ENCODE measurements around the gene TOPBP1. TPM values are rescaled to one million over a fixed set of nuclear protein-coding genes. Genes with fewer than 3 reads are reported as not detected.

TOPBP1 gene
- total RNA-seq = 22.3 and 22.8 TPM in 2 replicates
- long read RNA-seq, partial matches to known transcripts = 13 of 16 reads
- long read RNA-seq, other reads (novel, unspliced or antisense) = 3 of 16 reads

GRCh38 chr3:133661454-133662277, at the start of gene TOPBP1:
TSS of gene TOPBP1 (minus strand) at chr3:133661941. CDS start at chr3:133661127, 814 bp downstream.
- Mint-ChIP-seq H3K36me3 (ENCODE audit: unreplicated experiment) (peaks cover 7% of the 10 kb centered on the region), H3K27me3 (ENCODE audit: unreplicated experiment) (no peaks in the 10 kb centered on the region), H3K9me3 (ENCODE audit: unreplicated experiment) (no peaks in the 10 kb centered on the region), H3K4me3 (ENCODE audit: unreplicated experiment) (peak within 1 kb of the TSS; percentile 97), H3K4me1 (ENCODE audit: unreplicated experiment) (peaks cover 30% of the 10 kb centered on the region), H3K27ac (ENCODE audit: unreplicated experiment) (peak within 1 kb of the TSS; percentile 95)
- TF ChIP-seq, protein P1, sequence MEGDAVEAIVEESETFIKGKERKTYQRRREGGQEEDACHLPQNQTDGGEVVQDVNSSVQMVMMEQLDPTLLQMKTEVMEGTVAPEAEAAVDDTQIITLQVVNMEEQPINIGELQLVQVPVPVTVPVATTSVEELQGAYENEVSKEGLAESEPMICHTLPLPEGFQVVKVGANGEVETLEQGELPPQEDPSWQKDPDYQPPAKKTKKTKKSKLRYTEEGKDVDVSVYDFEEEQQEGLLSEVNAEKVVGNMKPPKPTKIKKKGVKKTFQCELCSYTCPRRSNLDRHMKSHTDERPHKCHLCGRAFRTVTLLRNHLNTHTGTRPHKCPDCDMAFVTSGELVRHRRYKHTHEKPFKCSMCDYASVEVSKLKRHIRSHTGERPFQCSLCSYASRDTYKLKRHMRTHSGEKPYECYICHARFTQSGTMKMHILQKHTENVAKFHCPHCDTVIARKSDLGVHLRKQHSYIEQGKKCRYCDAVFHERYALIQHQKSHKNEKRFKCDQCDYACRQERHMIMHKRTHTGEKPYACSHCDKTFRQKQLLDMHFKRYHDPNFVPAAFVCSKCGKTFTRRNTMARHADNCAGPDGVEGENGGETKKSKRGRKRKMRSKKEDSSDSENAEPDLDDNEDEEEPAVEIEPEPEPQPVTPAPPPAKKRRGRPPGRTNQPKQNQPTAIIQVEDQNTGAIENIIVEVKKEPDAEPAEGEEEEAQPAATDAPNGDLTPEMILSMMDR (IDR thresholded peaks at IDR 0.05) = no peak
- peak; percentile 89 for DNase-seq (ENCODE audit: extremely low spot score, unreplicated experiment)

DNA sequence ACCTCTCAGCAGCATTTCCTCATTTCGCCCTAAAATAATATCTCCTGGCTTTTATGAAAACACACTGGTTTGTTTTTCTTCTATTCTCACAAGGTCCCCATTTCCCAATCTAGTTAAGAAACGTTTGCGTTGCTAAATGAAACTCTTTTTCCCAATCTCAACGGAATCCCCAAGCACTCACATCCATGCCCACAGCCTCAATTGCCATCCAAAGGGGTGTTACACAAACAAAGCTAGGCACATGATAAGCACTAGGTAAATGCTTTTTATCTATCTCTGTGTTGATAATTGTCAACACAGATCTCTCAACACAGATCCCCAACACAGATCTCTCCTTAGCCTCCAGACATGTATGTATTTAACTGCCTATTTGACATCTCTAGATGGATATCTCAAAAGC, 49.3 kb upstream of the TOPBP1 start:
- no peaks in the 10 kb centered on the region for H3K36me3 Mint-ChIP-seq (ENCODE audit: unreplicated experiment)
- H3K4me1 Mint-ChIP-seq (ENCODE audit: unreplicated experiment) = no peaks in the 10 kb centered on the region
- no peak overlapping the region for H3K27ac Mint-ChIP-seq (ENCODE audit: unreplicated experiment)
- no peak for DNase-seq (ENCODE audit: extremely low spot score, unreplicated experiment)
- peaks cover 47% of the 10 kb centered on the region for H3K27me3 Mint-ChIP-seq (ENCODE audit: unreplicated experiment)
- H3K4me3 Mint-ChIP-seq (ENCODE audit: unreplicated experiment) = no peak overlapping the region
- H3K9me3 Mint-ChIP-seq (ENCODE audit: unreplicated experiment) = no peaks in the 10 kb centered on the region
- TF ChIP-seq, protein P1 (IDR thresholded peaks at IDR 0.05) = no peak

DNA sequence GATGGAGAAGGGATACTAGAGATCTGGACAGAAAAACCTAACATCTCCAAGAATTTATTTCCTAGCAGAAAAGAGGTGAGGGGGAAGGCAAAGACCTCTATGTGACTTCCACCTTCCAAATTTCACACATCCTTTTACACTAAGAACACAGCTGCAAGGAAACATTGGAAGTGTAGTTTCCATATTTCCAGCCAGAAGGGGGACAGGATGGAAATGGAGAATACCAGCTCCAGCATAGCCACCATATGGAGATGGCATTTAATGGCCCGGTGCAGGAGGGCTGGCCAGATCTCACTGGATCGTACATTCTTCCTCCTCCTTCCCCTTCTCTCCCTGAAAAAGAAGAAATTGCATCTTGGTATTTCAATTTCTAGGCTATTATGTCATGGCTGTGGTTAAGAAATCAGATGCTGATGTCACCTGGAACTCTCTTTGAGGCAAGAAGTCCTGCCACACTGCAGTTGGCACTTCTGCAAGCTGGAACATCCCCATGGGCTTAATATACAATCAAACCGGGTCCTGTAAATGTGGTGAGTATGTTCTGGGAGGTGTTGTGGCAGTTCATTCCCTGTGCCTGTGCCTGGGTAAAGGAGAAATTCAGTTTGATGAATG, 47.5 kb upstream of the TOPBP1 start:
- DNase-seq (ENCODE audit: extremely low spot score, unreplicated experiment) = no peak
- peaks cover 58% of the 10 kb centered on the region for H3K27me3 Mint-ChIP-seq (ENCODE audit: unreplicated experiment)
- H3K27ac Mint-ChIP-seq (ENCODE audit: unreplicated experiment) = no peak overlapping the region
- H3K4me1 Mint-ChIP-seq (ENCODE audit: unreplicated experiment) = no peaks in the 10 kb centered on the region
- TF ChIP-seq, protein P1 (IDR thresholded peaks at IDR 0.05) = no peak
- no peak overlapping the region for H3K4me3 Mint-ChIP-seq (ENCODE audit: unreplicated experiment)
- no peaks in the 10 kb centered on the region for H3K36me3 Mint-ChIP-seq (ENCODE audit: unreplicated experiment)
- H3K9me3 Mint-ChIP-seq (ENCODE audit: unreplicated experiment) = no peaks in the 10 kb centered on the region

- no peak overlapping the region for H3K4me3 Mint-ChIP-seq (ENCODE audit: unreplicated experiment)
- no peak for DNase-seq (ENCODE audit: extremely low spot score, unreplicated experiment)
- no peaks in the 10 kb centered on the region for H3K9me3 Mint-ChIP-seq (ENCODE audit: unreplicated experiment)
- TF ChIP-seq, protein P1 (IDR thresholded peaks at IDR 0.05) = no peak
- H3K4me1 Mint-ChIP-seq (ENCODE audit: unreplicated experiment) = no peaks in the 10 kb centered on the region
- no peaks in the 10 kb centered on the region for H3K36me3 Mint-ChIP-seq (ENCODE audit: unreplicated experiment)
- H3K27me3 Mint-ChIP-seq (ENCODE audit: unreplicated experiment) = peaks cover 60% of the 10 kb centered on the region
- H3K27ac Mint-ChIP-seq (ENCODE audit: unreplicated experiment) = no peak overlapping the region
Observed at GRCh38 chr3:133706033-133706432, 44.3 kb upstream of the TOPBP1 start.

DNA sequence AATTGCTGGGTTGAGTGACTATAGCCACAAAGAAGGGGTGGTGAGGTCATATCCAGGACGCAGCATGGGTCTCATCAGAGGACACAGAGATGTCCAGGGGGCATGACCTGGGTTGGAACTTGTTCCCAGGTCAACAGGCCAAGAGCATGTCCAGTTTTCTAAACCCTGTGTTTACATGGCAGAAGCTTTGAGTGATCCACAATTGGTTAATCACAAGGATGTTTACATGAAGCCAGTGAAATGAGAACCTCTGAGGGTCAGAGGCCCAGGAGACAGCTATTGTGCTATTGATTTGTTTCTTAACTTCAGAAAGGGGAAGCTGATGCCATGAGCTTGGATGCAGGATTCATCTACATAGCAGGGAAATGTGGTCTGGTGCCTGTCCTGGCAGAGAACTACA, 42.2 kb upstream of the TOPBP1 start:
- Mint-ChIP-seq H3K27ac (ENCODE audit: unreplicated experiment) (no peak overlapping the region), H3K4me1 (ENCODE audit: unreplicated experiment) (no peaks in the 10 kb centered on the region), H3K36me3 (ENCODE audit: unreplicated experiment) (no peaks in the 10 kb centered on the region), H3K9me3 (ENCODE audit: unreplicated experiment) (no peaks in the 10 kb centered on the region), H3K4me3 (ENCODE audit: unreplicated experiment) (no peak overlapping the region), H3K27me3 (ENCODE audit: unreplicated experiment) (peaks cover 46% of the 10 kb centered on the region)
- no peak for DNase-seq (ENCODE audit: extremely low spot score, unreplicated experiment)
- TF ChIP-seq, protein P1 (IDR thresholded peaks at IDR 0.05) = no peak
